Measurements from ENCODE around the gene INIP.

- no peak for TF ChIP-seq CTCF (IDR thresholded peaks at IDR 0.05)
- no peak for TF ChIP-seq POLR2AphosphoS5 (IDR thresholded peaks at IDR 0.05; ENCODE audit: insufficient read depth in 1 of 2, low read depth in 1 of 2)
- no peak for TF ChIP-seq POLR2A (IDR thresholded peaks at IDR 0.05)
These were observed 46.9 kb upstream of the INIP start for GRCh38 chr9:112764837-112765236.

All from vagina (tissue), 2 donors.